GM10248 (cell line): ENCODE results near the gene TMEM121.
"Not testable (repeated sequence)": the region's sequence is repeated elsewhere in the genome, so short reads cannot be mapped to it uniquely, and the experiment has no call there.

Experiments used
- CTCF ChIA-PET: fragments of 300-600 bp; sonication (Branson Sonifier 250); formaldehyde crosslinking; extraction: SDS; loops from one replicate; lab custom pipeline; 2021; ENCODE audit warnings: antibody characterized with exemption; lab: Yijun Ruan, JAX
- POLR2A ChIA-PET: fragments of 350-650 bp; sonication (Branson Sonifier 250); formaldehyde crosslinking; extraction: SDS; loops from one replicate; lab custom pipeline; 2020; ENCODE audit warnings: antibody characterized with exemption; lab: Yijun Ruan, JAX
- DNase-seq: peaks from one replicate; pipeline ENCODE4 v3.0.0; 2012; ENCODE audit errors: extremely low spot score
- CTCF ChIP-seq: IDR thresholded peaks from 2 replicates; pipeline ENCODE4 v1.5.1; 2012; ENCODE audit warnings: mild to moderate bottlenecking, low read depth; ENCODE audit errors: extremely low read depth, missing control alignments, control extremely low read depth

The TMEM121 gene

GRCh38 chr14:105577314-105577861 lies 51.0 kb downstream of the TMEM121 start:
- no peak for DNase-seq
- ChIA-PET POLR2A (no interaction called here), CTCF (interaction anchor here (1.0 kb wide), 1 partner anchor 840 kb away, joined by 3 read pairs; no protein-coding TSS in a partner anchor)
- no peak for TF ChIP-seq CTCF

GRCh38 chr14:105578070-105578469 lies 51.7 kb downstream of the TMEM121 start:
- no peak for TF ChIP-seq CTCF
- DNase-seq = no peak
- ChIA-PET CTCF (interaction anchor here (1.0 kb wide), 1 partner anchor 840 kb away, joined by 3 read pairs; no protein-coding TSS in a partner anchor), POLR2A (no interaction called here)

- DNase-seq, CTCF ChIA-PET, POLR2A ChIA-PET: not testable (repeated sequence)
These were observed 52.8 kb downstream of the TMEM121 start for GRCh38 chr14:105579221-105579620.
